ENCODE data around the gene PCDH9. TPM values are rescaled to one million over a fixed set of nuclear protein-coding genes. Genes with fewer than 3 reads are reported as not detected.

The PCDH9 gene
- total and polyA plus RNA-seq, 3 donors from 2014 or later: 2.3 to 4.6 (median 3.5) TPM

- WGBS, 2 donors: 28% methylated on average over 4 of the region's 4 CpGs
- Histone ChIP-seq H3K4me3 (no peak overlapping the region), H3K9me3 (no peaks in the 10 kb centered on the region), H3K4me1 (peaks cover 7% of the 10 kb centered on the region), H3K27me3 (no peaks in the 10 kb centered on the region), H3K27ac (no peak overlapping the region), H3K36me3 (ENCODE audit: low read depth, missing control alignments) (no peaks in the 10 kb centered on the region)
- intact Hi-C loops (cut with DNase I; ENCODE audit: low total_unique reads): no loop called here
- no peak for TF ChIP-seq CTCF (IDR thresholded peaks at IDR 0.05)
- TF ChIP-seq POLR2A (IDR thresholded peaks at IDR 0.05): no peak
- DNase-seq: no peak
Observed at GRCh38 chr13:67048084-67048820, 181.9 kb downstream of the PCDH9 start.

GRCh38 chr13:67045357-67045756 is 184.8 kb downstream of the PCDH9 start:
- TF ChIP-seq POLR2A (IDR thresholded peaks at IDR 0.05): no peak
- TF ChIP-seq CTCF (IDR thresholded peaks at IDR 0.05): no peak
- H3K4me1 ChIP-seq: peaks cover 7% of the 10 kb centered on the region
- H3K27ac ChIP-seq: no peak overlapping the region
- intact Hi-C loops (cut with DNase I; ENCODE audit: low total_unique reads): no loop called here
- 100% methylated on average over 1 of the region's 1 CpG for WGBS, 2 donors
- no peak for DNase-seq
- H3K9me3 ChIP-seq: no peaks in the 10 kb centered on the region
- H3K4me3 ChIP-seq: no peak overlapping the region
- H3K36me3 ChIP-seq (ENCODE audit: low read depth, missing control alignments): no peaks in the 10 kb centered on the region
- H3K27me3 ChIP-seq: no peaks in the 10 kb centered on the region

GRCh38 chr13:67043901-67044300 is 186.2 kb downstream of the PCDH9 start:
- no peaks in the 10 kb centered on the region for H3K27me3 ChIP-seq
- DNase-seq: no peak
- no peak overlapping the region for H3K4me3 ChIP-seq
- no peak overlapping the region for H3K27ac ChIP-seq
- peaks cover 7% of the 10 kb centered on the region for H3K4me1 ChIP-seq
- H3K9me3 ChIP-seq: no peaks in the 10 kb centered on the region
- intact Hi-C loops (cut with DNase I; ENCODE audit: low total_unique reads): no loop called here
- no peak for TF ChIP-seq CTCF (IDR thresholded peaks at IDR 0.05)
- TF ChIP-seq POLR2A (IDR thresholded peaks at IDR 0.05): no peak
- WGBS, 2 donors: 43 to 85% methylated on average over 1 of the region's 1 CpG
- H3K36me3 ChIP-seq (ENCODE audit: low read depth, missing control alignments): no peaks in the 10 kb centered on the region

- TF ChIP-seq POLR2A (IDR thresholded peaks at IDR 0.05): no peak
- no peak for TF ChIP-seq CTCF (IDR thresholded peaks at IDR 0.05)
- no peak for DNase-seq
- no peak overlapping the region for H3K4me3 ChIP-seq
- H3K27ac ChIP-seq: no peak overlapping the region
- no peaks in the 10 kb centered on the region for H3K9me3 ChIP-seq
- no peaks in the 10 kb centered on the region for H3K4me1 ChIP-seq
- intact Hi-C loops (cut with DNase I; ENCODE audit: low total_unique reads): no loop called here
- H3K36me3 ChIP-seq (ENCODE audit: low read depth, missing control alignments): no peaks in the 10 kb centered on the region
- WGBS, 2 donors: 43 to 50% methylated on average over 2 of the region's 2 CpGs
- no peaks in the 10 kb centered on the region for H3K27me3 ChIP-seq
Observed at GRCh38 chr13:67042556-67042955, 187.6 kb downstream of the PCDH9 start.
